HUES48 (cell line): ENCODE data around the gene TMEM198.

Source experiments
- H3K27ac ChIP-seq: one replicate; pipeline ENCODE4 v1.7.0; 2013; ENCODE audit warnings: low read depth, low read length, inconsistent platforms
- H3K27me3 ChIP-seq: 2 replicates; pipeline ENCODE4 v1.6.1; 2013; ENCODE audit warnings: mild to moderate bottlenecking, low read length; ENCODE audit not compliant: control insufficient read depth, insufficient read depth
- H3K36me3 ChIP-seq: 2 replicates; pipeline ENCODE4 v1.6.1; 2013; ENCODE audit warnings: low read length; ENCODE audit not compliant: control insufficient read depth, insufficient read depth
- H3K4me1 ChIP-seq: 2 replicates; pipeline ENCODE4 v1.6.1; 2013; ENCODE audit warnings: mild to moderate bottlenecking, low read length; ENCODE audit not compliant: control insufficient read depth, insufficient read depth
- H3K4me3 ChIP-seq: 2 replicates; pipeline ENCODE4 v1.5.1; 2013; ENCODE audit warnings: mild to moderate bottlenecking, low read depth, low read length
- H3K9ac ChIP-seq: 2 replicates; pipeline ENCODE4 v1.6.1; 2013; ENCODE audit warnings: mild to moderate bottlenecking, low read depth, low read length, moderate library complexity
- H3K9me3 ChIP-seq: 2 replicates; pipeline ENCODE4 v1.6.1; 2013; ENCODE audit warnings: low read length; ENCODE audit not compliant: control insufficient read depth, insufficient read depth

Gene TMEM198

GRCh38 chr2:219551441-219552381 is 7.9 kb downstream of the TMEM198 start:
- Histone ChIP-seq H3K27me3 (peaks cover 20% of the 10 kb centered on the region), H3K9ac (0 out of 2 replicates have a peak overlapping the region, but pooled peaks have one; percentile 39), H3K4me3 (peak overlapping the region; percentile 82), H3K9me3 (no peaks in the 10 kb centered on the region), H3K27ac (peak overlapping the region; percentile 31), H3K4me1 (peaks cover 7% of the 10 kb centered on the region), H3K36me3 (peaks cover 26% of the 10 kb centered on the region)

- H3K9me3 ChIP-seq, result no peaks in the 10 kb centered on the region
- H3K27me3 ChIP-seq, result peaks cover 20% of the 10 kb centered on the region
- H3K36me3 ChIP-seq, result peaks cover 23% of the 10 kb centered on the region
- peak overlapping the region; percentile 57 for H3K27ac ChIP-seq
- no peak overlapping the region; the same call in 1 of the 2 replicates for H3K9ac ChIP-seq
- peak overlapping the region; percentile 82 for H3K4me3 ChIP-seq
- H3K4me1 ChIP-seq, result peaks cover 7% of the 10 kb centered on the region
These were observed 8.7 kb downstream of the TMEM198 start for GRCh38 chr2:219552382-219553167.

- Histone ChIP-seq H3K9me3 (no peaks in the 10 kb centered on the region), H3K27ac (no peak overlapping the region), H3K36me3 (peaks cover 23% of the 10 kb centered on the region), H3K9ac (no peak overlapping the region), H3K4me3 (peak overlapping the region; percentile 82), H3K4me1 (peaks cover 7% of the 10 kb centered on the region), H3K27me3 (peaks cover 20% of the 10 kb centered on the region)
These were observed 9.3 kb downstream of the TMEM198 start for GRCh38 chr2:219553168-219553417.

GRCh38 chr2:219553463-219553963 is 9.7 kb downstream of the TMEM198 start:
- Histone ChIP-seq H3K9ac (no peak overlapping the region), H3K4me1 (peaks cover 7% of the 10 kb centered on the region), H3K27ac (no peak overlapping the region), H3K4me3 (peak overlapping the region; percentile 82; the same call in 1 of the 2 replicates), H3K27me3 (peaks cover 20% of the 10 kb centered on the region), H3K36me3 (peaks cover 23% of the 10 kb centered on the region), H3K9me3 (no peaks in the 10 kb centered on the region)

- H3K4me3 ChIP-seq, result no peak overlapping the region
- H3K36me3 ChIP-seq, result peaks cover 21% of the 10 kb centered on the region
- H3K27me3 ChIP-seq, result peaks cover 20% of the 10 kb centered on the region
- no peaks in the 10 kb centered on the region for H3K9me3 ChIP-seq
- H3K4me1 ChIP-seq, result peaks cover 7% of the 10 kb centered on the region
- no peak overlapping the region for H3K27ac ChIP-seq
- H3K9ac ChIP-seq, result no peak overlapping the region
These were observed 10.5 kb downstream of the TMEM198 start for GRCh38 chr2:219554350-219554749.

GRCh38 chr2:219555956-219556355 is 12.1 kb downstream of the TMEM198 start:
- Histone ChIP-seq H3K9me3 (no peaks in the 10 kb centered on the region), H3K27me3 (peaks cover 16% of the 10 kb centered on the region), H3K4me1 (peaks cover 20% of the 10 kb centered on the region), H3K9ac (no peak overlapping the region), H3K27ac (no peak overlapping the region), H3K4me3 (no peak overlapping the region), H3K36me3 (peaks cover 17% of the 10 kb centered on the region)

- Histone ChIP-seq H3K4me1 (peaks cover 22% of the 10 kb centered on the region), H3K27ac (no peak overlapping the region), H3K4me3 (no peak overlapping the region), H3K27me3 (peaks cover 16% of the 10 kb centered on the region), H3K36me3 (peaks cover 17% of the 10 kb centered on the region), H3K9me3 (no peaks in the 10 kb centered on the region), H3K9ac (no peak overlapping the region)
These were observed 12.6 kb downstream of the TMEM198 start for GRCh38 chr2:219556413-219556812.

- H3K4me1 ChIP-seq, result peaks cover 31% of the 10 kb centered on the region
- H3K9me3 ChIP-seq, result no peaks in the 10 kb centered on the region
- no peak overlapping the region for H3K27ac ChIP-seq
- no peak overlapping the region for H3K4me3 ChIP-seq
- no peak overlapping the region for H3K9ac ChIP-seq
- peaks cover 16% of the 10 kb centered on the region for H3K27me3 ChIP-seq
- peaks cover 19% of the 10 kb centered on the region for H3K36me3 ChIP-seq
These were observed 13.5 kb downstream of the TMEM198 start for GRCh38 chr2:219557320-219557719.

GRCh38 chr2:219557791-219558785 is 14.3 kb downstream of the TMEM198 start:
- Histone ChIP-seq H3K9ac (no peak overlapping the region), H3K27ac (no peak overlapping the region), H3K4me3 (no peak overlapping the region), H3K9me3 (no peaks in the 10 kb centered on the region), H3K4me1 (peaks cover 34% of the 10 kb centered on the region), H3K27me3 (peaks cover 13% of the 10 kb centered on the region), H3K36me3 (peaks cover 27% of the 10 kb centered on the region)
